ENCODE measurements around the gene GNB5. TPM values are rescaled to one million over a fixed set of nuclear protein-coding genes. Genes with fewer than 3 reads are reported as not detected.

The GNB5 gene
- total RNA-seq, 1 donor from 2014 or later: 30.9 TPM

DNA sequence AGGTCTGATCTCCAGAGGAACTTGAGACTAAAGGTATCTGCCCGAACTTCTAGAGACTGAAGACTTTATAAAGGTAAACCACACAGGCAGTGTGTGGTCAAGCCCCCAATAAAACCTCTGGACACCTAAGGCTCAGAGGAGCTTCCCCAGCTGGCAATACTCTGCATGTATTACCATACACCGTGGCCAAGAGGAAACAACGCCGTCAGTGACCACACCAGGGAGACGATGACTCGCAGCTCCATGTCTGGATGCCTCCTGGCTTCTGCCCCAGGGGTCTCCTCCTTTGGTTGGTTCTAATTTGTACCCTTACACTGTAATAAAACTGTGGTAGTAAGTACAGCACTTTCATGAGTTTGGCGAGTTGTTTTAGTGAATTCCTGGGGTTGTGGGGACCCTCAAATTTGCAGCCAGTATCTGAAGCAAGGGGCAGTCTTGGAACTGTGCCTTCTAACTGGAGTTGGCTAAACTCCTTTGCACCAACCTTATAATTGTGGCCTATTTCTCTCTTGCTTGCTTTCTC lies 46.5 kb downstream of the GNB5 start:
- DNase-seq (ENCODE audit: low read depth in 2 of 2): peak in 1 of 2 donors; percentile 59

GRCh38 chr15:52143873-52144272 lies 47.3 kb downstream of the GNB5 start:
- peak; percentile 53 to 87 for DNase-seq (ENCODE audit: low read depth in 2 of 2)

DNA sequence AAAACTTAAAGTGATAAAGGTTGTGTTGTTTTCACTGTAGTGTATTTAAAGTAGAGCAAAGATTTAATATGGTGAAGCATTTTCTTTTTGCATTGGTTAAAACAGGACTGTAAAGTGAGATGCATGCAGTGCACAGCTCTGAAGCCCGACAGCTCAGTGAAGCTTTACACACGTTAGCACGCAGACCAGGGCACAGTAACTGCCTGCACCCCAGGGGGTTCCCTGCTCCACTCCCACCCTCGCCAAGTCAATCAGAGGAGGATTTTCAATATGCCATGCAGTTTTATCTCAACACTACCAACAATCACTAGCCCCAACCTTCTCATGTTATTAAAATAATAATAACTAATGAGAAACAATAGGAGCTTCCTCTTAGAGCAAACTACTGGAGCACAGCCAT lies 50.5 kb downstream of the GNB5 start:
- no peak for DNase-seq (ENCODE audit: low read depth in 2 of 2)

DNA sequence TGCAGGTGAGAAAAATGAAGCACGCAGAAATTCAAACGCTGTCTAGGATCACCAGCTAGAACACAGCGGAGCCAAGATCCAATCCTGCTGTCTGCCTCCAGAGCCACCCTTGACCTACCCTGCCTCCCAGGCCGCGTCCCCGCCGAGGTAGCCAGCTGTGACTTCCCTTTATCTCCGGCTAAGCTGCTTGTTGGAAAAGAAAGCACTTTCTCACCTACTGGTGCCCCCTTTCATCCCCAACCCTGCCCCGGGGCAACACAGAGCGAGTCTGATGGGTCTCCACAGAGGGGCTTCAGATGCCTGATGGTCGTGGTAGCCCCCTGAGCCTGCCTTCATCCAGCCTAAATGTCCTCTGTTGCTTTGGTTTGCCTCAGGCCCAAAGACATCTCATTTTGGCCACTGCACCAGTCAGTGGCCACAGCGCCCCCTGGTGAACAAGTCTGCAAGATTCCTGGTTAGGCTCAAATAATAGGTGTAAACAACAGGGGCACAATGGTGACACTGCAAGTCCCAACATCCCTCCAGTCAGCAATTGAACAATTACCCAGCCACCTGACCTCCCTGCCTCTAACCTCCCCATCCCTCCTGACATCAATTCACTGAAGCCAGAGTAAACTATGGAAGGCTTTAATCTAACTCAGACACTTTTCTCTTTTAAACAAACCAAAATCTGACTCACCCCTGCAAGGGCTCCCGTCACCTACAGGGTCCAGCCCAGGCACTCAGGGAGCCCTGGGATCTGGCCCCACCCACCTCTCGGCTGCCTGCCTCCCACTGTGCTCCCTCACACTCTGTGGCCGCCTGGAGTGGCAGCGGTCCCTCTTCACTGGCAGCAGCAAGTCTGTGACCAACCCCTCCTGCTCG lies 51.4 kb downstream of the GNB5 start:
- peak; percentile 62 to 80 for DNase-seq (ENCODE audit: low read depth in 2 of 2)

GRCh38 chr15:52137432-52138357 lies 53.5 kb downstream of the GNB5 start:
- DNase-seq (ENCODE audit: low read depth in 2 of 2): no peak

DNA sequence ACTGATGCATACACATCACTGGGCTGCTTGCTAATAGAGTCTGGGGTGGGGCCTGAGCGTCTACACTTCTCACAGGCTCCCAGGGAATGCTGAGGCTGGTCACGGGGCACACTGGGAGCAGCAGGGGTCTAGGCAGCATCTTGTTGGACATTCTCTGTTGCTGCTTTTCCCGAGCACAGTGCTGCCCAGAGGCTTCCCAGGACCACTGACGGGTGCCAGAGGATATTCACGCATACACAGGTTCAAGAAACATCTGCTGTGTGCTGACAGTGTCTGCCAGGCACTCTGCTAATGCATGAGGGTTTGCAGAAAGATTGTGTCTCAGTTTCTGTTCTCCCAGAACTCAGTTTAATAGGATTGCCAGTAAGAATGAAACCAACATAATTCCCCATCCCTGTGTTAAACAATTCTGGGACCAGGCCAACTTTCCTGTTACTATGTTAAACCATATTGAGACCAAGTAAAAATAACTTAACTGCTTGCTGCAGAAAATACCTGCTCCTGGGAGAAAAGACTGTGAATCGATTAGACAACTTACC lies 54.7 kb downstream of the GNB5 start:
- no peak for DNase-seq (ENCODE audit: low read depth in 2 of 2)

GRCh38 chr15:52134502-52135144 lies 56.6 kb downstream of the GNB5 start:
- DNase-seq (ENCODE audit: low read depth in 2 of 2): no peak

DNA sequence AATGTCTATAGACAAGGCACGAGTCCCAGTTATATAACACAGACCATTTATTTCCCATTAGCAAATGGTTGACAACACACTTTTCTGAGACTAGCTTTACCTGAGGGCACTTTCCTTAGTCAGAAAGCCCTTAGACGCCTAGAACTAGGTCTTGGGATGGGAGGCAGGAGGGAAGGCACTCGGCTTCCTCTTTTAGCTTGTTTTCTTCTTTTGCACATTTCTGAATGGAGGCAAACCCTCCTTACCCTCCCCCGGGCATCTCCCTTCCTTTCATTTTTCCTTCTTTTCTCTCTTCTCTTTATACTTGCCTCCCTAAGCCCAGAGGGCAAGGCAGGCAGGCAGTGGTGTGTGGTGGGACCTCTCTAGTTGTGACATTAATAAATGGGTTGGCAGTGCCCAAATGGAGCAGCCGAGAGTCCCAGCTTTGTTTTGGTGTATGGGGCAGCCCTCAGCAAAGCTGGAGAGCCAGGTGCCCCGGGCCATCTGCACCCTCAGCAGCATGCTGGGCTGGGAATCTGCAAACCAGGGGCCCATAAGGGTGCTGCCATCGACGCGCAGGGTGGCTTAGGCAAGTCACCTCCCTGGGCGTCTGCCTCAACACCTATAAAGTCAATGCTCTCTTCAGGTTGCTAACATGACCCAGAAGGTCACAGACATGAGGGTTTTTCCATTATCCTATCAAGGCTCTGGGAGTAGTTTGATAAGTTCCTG lies 57.5 kb downstream of the GNB5 start:
- no peak for DNase-seq (ENCODE audit: low read depth in 2 of 2)

- no peak for DNase-seq (ENCODE audit: low read depth in 2 of 2)
These were observed 59.1 kb downstream of the GNB5 start for GRCh38 chr15:52132066-52132465.

DNA sequence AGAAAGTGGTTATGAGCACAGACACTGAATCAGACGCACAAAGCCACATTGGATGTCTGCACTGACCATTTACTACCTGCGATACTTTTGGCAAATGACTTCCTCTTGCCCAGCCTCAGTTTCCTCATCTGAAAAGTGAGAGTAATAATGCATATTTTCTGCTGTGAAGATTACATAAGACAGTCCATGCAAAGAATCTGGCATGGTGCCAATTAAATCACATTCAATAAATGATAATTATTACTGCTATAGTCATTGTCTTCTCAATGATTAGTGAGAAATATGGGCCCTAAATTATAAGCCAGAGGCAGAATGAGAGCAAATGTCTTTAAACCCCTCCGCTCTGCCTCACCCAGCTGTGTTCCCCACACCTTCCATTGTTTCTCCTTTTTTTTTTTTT lies 62.6 kb downstream of the GNB5 start:
- no peak for DNase-seq (ENCODE audit: low read depth in 2 of 2)

- peak in 1 of 2 donors; percentile 93 for DNase-seq (ENCODE audit: low read depth in 2 of 2)
These were observed 66.8 kb downstream of the GNB5 start for GRCh38 chr15:52124270-52124880.

DNA sequence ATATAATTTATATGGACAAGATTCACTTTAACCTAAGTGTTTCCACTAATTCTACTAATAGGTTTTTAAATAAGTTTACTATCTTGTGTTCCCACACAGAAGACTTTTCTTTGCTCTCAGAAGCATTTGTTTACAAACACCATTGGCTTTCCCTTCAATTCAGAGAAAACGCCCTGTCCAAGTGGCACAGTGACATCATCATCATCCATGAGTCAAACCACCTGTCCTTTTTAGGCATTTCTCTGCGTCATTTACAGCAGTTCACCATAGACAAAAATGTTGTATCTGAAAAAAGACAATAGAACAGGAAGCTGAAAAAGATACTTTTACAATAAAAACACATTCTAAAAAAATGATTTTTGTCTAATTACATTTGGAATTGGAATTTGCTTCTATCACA lies 69.3 kb downstream of the GNB5 start:
- DNase-seq (ENCODE audit: low read depth in 2 of 2): peak in 1 of 2 donors; percentile 66

- no peak for DNase-seq (ENCODE audit: low read depth in 2 of 2)
These were observed 70.2 kb downstream of the GNB5 start for GRCh38 chr15:52121006-52121405.

GRCh38 chr15:52120488-52120887 lies 70.7 kb downstream of the GNB5 start:
- DNase-seq (ENCODE audit: low read depth in 2 of 2): no peak

- no peak for DNase-seq (ENCODE audit: low read depth in 2 of 2)
These were observed 72.0 kb downstream of the GNB5 start for GRCh38 chr15:52118969-52119749.

GRCh38 chr15:52117549-52117948 lies 73.6 kb downstream of the GNB5 start:
- DNase-seq (ENCODE audit: low read depth in 2 of 2): no peak

GRCh38 chr15:52115598-52116427 lies 75.4 kb downstream of the GNB5 start:
- DNase-seq (ENCODE audit: low read depth in 2 of 2): peak; percentile 95 to 96

DNA sequence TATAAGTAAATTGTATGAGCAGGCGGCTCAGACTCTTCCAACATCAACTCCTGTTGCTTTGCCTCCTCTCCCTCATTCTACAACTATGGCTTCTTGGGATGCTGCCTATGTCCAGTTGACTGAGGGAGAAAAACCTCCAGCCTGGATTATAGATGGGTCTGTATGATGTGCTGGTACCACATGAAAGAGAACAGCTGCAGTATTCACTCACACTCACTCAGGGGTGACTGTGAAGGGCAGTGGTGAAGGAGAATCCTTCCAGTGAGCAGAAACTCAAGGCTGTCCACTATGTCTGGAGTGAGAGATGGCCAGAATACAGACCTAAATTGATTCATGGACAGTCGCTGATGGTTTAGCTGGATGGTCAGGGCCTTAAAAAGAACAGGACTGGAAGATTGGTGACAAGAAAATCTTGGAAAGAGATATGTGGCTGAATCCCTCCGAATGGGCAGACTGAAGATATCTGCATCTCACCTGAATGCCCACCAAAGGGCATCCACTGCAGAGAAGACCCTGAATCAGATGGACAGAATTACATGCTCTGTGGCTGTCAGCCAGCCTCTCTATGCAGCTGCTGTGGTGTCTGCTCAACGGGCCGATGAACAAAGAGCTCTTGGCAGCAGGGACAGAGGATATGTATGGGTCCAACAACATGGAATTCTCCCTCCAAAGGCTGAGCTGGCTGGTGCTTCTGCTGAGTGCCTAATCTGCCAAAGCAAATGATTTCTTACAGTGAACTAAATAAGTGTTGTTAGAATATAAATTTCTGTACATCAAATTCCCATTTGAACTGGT lies 76.7 kb downstream of the GNB5 start:
- peak; percentile 71 to 73 for DNase-seq (ENCODE audit: low read depth in 2 of 2)

Data from dermis microvascular lymphatic vessel endothelial cell (primary cell).